Prostate gland (tissue), 2 donors: ENCODE measurements around the gene CAPZB. TPM values are rescaled to one million over a fixed set of nuclear protein-coding genes. Genes with fewer than 3 reads are reported as not detected.

ENCODE experiments used
- DNase-seq: peaks from one replicate; pipeline ENCODE4 v3.0.0-alpha.2; 2019; ENCODE audit warnings: low spot score
- H3K27ac ChIP-seq, 2 donors: fragments of 200-600 bp; sonication (generic); 2 replicates each; pipeline ENCODE4 v1.5.1; 2017 to 2019
- H3K27me3 ChIP-seq: fragments of 200-600 bp; sonication (generic); replicated peaks from 2 replicates; pipeline ENCODE4 v1.5.1; 2019; ENCODE audit not compliant: insufficient read depth
- H3K36me3 ChIP-seq, 2 donors: fragments of 200-600 bp; sonication (generic); 1 replicate in 1 of 2; 2 replicates in 1 of 2; pipeline versions ENCODE4 v1.5.1 to v1.8.1; 2017 to 2019
- H3K4me1 ChIP-seq: fragments of 200-600 bp; sonication (generic); replicated peaks from 2 replicates; pipeline ENCODE4 v1.5.1; 2019
- H3K4me3 ChIP-seq, 2 donors: fragments of 200-600 bp; sonication (generic); 2 replicates each; pipeline ENCODE4 v1.5.1; 2017 to 2019
- H3K9me3 ChIP-seq: fragments of 200-600 bp; sonication (generic); 2 replicates; pipeline ENCODE4 v1.5.1; 2017
- CTCF ChIP-seq, 4 experiments: fragments of 200-600 bp in 2 of 4; fragments of 450-650 bp in 2 of 4; sonication (generic) in 2 of 4; IDR thresholded peaks; 1 replicate in 3 of 4; 2 replicates in 1 of 4; pipeline ENCODE4 v1.5.1; 2016 to 2019; ENCODE audit warnings: antibody characterized with exemption in 4 of 4, mild to moderate bottlenecking in 2 of 4, moderate library complexity in 2 of 4
- POLR2A ChIP-seq: fragments of 450-650 bp; IDR thresholded peaks from one replicate; pipeline ENCODE4 v1.6.1; 2016; ENCODE audit warnings: antibody characterized with exemption, mild to moderate bottlenecking
- POLR2AphosphoS5 ChIP-seq: sonication (generic); formaldehyde crosslinking; IDR thresholded peaks from one replicate; pipeline ENCODE4 v1.6.1; 2017; ENCODE audit warnings: antibody characterized with exemption
- WGBS: methylation state at CpG from one replicate; pipeline ENCODE4 v1.1.5; 2018; 5-methylcytosine and 5-hydroxymethylcytosine counted together
- intact Hi-C: fragments of 100-400 bp; cut with DNase I; formaldehyde crosslinking; loops from one replicate; pipeline ENCODE4 v1.14.2; 2022
- total RNA-seq, 2 donors: library from RNA; depleted of rRNA; stranded (reverse); fragments of >200 nt; gene quantifications; one replicate each; pipeline ENCODE4 v1.1.0, GENCODE V29; 2016

CAPZB gene
- total RNA-seq, 2 donors from 2014 or later = 139 to 150 TPM

- no peak overlapping the region for H3K4me3 ChIP-seq
- WGBS = 84% methylated on average over 1 of the region's 1 CpG
- H3K36me3 ChIP-seq = no peaks in the 10 kb centered on the region
- H3K27ac ChIP-seq = no peak overlapping the region
- intact Hi-C loops = loop anchor here (5.0 kb wide), 1 partner anchor 109 kb away; no protein-coding TSS in a partner anchor
- TF ChIP-seq CTCF (IDR thresholded peaks at IDR 0.05) (no peak), POLR2A (no peak), POLR2AphosphoS5 (no peak)
- no peak for DNase-seq
- H3K27me3 ChIP-seq = no peaks in the 10 kb centered on the region
- H3K9me3 ChIP-seq = no peaks in the 10 kb centered on the region
- H3K4me1 ChIP-seq = no peaks in the 10 kb centered on the region
Observed at GRCh38 chr1:19496527-19496874, 11.2 kb upstream of the CAPZB start.

- intact Hi-C loops = loop anchor here (5.0 kb wide), 1 partner anchor 109 kb away; no protein-coding TSS in a partner anchor
Observed at GRCh38 chr1:19495799-19496526, 10.6 kb upstream of the CAPZB start.

GRCh38 chr1:19495000-19495656 lies 9.8 kb upstream of the CAPZB start:
- no peaks in the 10 kb centered on the region for H3K36me3 ChIP-seq
- DNase-seq = no peak
- 73% methylated on average over 10 of the region's 11 CpGs for WGBS
- intact Hi-C loops = loop anchor here (5.0 kb wide), 1 partner anchor 108 kb away; no protein-coding TSS in a partner anchor
- no peaks in the 10 kb centered on the region for H3K9me3 ChIP-seq
- H3K4me1 ChIP-seq = no peaks in the 10 kb centered on the region
- H3K27ac ChIP-seq = no peak overlapping the region
- no peaks in the 10 kb centered on the region for H3K27me3 ChIP-seq
- no peak overlapping the region for H3K4me3 ChIP-seq
- TF ChIP-seq POLR2A = no peak
- TF ChIP-seq CTCF (IDR thresholded peaks at IDR 0.05) = no peak
- no peak for TF ChIP-seq POLR2AphosphoS5

More at GRCh38 chr1:19495799-19496526, 10.6 kb upstream of the CAPZB start:
- no peaks in the 10 kb centered on the region for H3K9me3 ChIP-seq
- H3K27ac ChIP-seq = peak overlapping the region in 1 of 2 donors; percentile 7
- WGBS = 38% methylated on average over 3 of the region's 3 CpGs
- no peaks in the 10 kb centered on the region for H3K27me3 ChIP-seq
- no peak for DNase-seq
- no peaks in the 10 kb centered on the region for H3K36me3 ChIP-seq
- H3K4me1 ChIP-seq = no peaks in the 10 kb centered on the region
- H3K4me3 ChIP-seq = no peak overlapping the region
- TF ChIP-seq CTCF (IDR thresholded peaks at IDR 0.05) (no peak), POLR2A (no peak), POLR2AphosphoS5 (no peak)

- intact Hi-C loops = no loop called here
- no peak for DNase-seq
- Histone ChIP-seq H3K27me3 (no peaks in the 10 kb centered on the region), H3K4me3 (no peak overlapping the region), H3K9me3 (no peaks in the 10 kb centered on the region), H3K4me1 (no peaks in the 10 kb centered on the region), H3K36me3 (no peaks in the 10 kb centered on the region), H3K27ac (no peak overlapping the region)
- 90% methylated on average over 2 of the region's 2 CpGs for WGBS
- no peak for TF ChIP-seq CTCF (IDR thresholded peaks at IDR 0.05)
Observed at GRCh38 chr1:19493547-19493946, 8.2 kb upstream of the CAPZB start.
